ENCODE data around the gene SHTN1.
A peak's percentile ranks its signal among the peaks of the same experiment; 100 is the strongest.

SHTN1 gene, protein sequence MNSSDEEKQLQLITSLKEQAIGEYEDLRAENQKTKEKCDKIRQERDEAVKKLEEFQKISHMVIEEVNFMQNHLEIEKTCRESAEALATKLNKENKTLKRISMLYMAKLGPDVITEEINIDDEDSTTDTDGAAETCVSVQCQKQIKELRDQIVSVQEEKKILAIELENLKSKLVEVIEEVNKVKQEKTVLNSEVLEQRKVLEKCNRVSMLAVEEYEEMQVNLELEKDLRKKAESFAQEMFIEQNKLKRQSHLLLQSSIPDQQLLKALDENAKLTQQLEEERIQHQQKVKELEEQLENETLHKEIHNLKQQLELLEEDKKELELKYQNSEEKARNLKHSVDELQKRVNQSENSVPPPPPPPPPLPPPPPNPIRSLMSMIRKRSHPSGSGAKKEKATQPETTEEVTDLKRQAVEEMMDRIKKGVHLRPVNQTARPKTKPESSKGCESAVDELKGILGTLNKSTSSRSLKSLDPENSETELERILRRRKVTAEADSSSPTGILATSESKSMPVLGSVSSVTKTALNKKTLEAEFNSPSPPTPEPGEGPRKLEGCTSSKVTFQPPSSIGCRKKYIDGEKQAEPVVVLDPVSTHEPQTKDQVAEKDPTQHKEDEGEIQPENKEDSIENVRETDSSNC

DNA sequence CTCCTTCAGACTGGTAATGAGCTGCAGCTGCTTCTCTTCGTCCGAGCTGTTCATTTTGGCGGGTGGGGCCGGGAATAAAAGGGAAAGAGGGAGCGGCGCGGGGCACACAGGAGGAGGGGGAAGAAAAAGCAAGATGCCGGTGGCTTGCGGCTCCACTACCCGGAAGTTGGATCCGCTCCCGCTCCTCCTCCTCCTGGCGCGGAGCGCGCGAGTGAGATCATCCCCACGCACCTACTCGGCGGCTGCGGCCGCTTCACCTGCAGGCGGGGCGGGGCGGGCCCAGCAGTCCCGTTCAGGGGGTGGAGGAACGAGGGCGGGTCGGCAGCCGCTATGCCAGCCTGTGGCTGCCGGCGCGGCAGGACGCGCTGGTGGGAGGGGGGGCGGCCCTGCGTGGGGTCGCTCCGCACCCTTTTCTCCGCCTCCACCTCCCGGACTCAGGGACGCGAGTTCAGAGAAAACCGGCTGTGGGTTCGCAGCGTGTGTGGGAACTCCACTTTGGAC is at the start of gene SHTN1:
Gene SHTN1 (minus strand): TSS at position 162 of the 501 bp plus-strand sequence. CDS start 108 bp downstream, at position 54.
- peak; percentile 60 for DNase-seq

DNA sequence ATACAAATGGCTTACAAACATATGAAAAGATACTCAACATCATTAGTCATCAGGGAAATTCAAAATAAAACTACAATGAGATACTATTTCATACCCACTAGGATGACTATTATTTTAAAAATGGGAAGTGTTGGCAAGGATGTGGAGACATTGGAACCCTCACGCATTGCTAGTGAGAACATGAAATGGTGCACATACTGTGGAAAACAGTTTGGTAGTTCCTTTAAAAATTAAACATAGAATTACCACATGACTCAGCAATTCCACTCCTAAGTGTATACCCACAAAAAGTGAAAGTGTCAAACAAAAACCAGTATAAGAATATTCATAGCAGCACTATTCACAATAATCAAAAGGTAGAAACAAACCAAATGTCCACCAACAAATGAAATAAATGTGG is 48.5 kb upstream of the SHTN1 start:
- no peak for DNase-seq

DNA sequence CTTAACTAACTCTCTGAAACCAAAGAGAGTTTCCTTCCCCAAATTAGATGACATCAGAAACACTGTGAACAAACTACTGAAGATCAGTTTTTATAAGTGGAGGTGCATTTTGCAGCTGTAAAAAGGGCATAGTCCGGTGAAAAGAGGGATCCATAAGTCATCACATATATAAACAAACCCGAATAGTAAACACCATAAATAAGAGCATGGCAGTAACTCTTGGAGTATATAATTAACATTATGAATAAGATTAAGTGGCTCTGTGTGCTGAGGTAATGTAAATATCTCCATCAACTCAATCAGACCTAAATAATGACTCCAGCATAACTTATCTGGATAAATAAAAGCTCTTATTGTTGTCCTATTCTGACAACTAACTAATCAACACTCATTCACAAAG is 43.0 kb upstream of the SHTN1 start:
- DNase-seq: no peak

DNA sequence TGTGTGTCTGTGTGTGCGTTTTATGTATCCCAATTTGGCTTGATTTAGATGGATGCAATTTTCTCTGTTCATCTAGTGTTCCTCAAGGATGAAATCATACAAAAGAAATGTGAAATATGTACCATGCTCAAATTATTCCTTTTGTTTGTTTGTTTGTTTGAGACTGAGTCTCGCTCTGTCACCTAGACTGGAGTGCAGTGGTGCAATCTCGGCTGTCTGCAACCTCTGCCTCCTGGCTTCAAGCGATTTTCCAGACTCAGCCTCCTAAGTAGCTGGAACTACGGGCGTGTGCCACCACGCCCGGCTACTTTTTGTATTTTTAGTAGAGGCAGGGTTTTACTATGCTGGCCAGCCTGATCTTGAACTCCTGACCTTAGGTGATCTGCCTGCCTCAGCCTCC is 11.3 kb upstream of the SHTN1 start:
- no peak for DNase-seq

DNA sequence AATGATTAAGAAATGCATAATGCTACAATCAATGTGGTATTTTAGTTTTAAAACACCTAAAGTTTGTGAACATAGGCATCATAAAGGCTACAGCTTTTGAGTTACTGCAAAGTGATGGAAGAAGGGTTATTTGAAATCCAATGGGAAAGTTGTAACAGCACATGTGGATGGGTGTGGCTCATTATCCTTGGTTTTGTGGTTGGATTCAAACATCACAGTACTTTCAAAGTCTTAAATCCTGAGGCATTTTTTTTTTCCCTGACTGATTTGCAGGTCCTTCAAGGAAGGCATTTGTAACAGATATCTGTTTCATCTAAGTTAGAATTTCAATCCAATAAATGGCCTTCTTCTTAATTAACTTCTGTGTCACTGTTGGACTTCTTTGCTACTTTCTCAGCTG is 9.8 kb upstream of the SHTN1 start:
- no peak for DNase-seq

DNA sequence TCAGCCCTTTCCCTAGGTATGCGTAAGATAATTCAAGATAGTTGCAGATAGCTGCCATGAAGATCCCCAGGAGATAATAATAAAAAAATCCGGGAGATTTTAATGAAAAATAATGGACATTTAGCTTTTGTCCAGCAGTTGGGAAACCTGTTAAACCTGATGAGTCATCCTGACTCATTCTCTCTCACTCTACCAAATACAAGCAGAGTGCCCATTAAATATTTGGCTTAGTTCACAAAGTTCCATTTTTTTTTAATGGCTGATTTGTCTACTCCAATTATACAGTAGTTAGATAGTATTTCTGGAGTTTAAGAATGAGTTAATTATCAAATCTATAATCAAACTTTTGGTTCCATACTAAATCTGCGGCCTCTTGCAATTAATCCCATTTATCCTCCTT is 2.1 kb upstream of the SHTN1 start:
- DNase-seq: no peak

DNA sequence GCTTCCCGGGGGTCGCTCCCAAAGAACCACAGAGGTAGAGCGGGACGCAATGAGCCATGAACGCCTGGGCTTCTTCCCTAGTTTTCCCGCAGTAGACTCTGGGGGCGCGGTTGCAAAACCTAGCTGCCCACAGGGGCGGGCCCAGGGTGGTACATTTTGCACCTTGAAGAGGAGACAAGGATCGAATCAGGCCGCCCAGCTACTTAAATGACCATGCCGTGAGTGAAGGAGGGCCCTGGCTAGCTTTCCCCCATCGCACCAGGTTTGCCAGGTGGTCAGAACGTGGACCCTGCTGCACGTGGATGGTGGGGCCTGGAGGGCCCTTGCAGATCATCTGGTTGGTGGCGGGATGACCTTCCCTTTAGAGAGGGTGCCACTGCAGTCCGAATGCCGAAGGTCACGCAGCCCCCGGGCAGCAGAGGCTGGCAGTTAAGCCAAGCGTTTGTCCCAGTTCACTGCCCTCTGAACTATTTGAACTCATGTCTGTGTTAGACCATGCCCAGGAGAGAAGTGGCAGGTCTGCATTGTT is 604 bp upstream of the SHTN1 start:
- no peak for DNase-seq

DNA sequence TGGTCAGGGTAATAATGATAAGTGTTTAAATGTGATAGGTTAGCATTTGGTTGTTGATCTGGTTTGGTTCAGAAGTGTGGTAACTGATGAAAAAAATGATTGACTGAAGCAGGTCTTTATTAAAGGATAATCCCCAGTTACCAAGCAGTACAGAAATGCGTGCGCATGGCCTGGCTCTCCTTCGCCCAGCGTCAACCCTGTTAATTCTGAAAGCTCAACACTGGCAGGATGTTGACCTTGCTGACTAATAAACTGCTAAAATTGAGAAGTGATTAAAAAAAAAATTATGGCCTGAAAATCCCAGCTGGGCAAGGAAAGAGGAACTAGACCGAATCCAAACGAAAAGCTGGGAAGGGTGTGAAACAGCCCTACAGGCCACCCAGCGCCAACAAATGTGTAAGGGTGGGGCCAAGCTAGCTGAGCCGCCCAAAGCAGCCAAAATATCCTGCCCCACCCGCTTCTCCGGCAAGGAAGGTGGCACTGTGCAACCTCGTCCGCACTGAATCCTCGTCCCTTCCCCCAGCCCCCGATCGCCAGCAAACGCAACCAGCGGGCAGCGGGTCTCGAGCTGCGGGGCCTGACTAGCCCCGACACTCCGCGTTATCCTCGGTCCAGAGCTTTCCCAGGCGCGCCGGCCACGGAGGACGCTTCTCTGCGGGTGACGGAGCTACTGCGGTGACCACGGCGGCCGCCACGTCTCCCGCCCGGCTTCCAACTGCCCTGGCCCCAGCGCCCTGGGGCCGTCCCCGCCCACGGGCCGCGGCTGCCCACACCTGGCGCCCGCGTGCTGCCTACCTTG is 561 bp downstream of the SHTN1 start:
- peak; percentile 60 for DNase-seq

DNA sequence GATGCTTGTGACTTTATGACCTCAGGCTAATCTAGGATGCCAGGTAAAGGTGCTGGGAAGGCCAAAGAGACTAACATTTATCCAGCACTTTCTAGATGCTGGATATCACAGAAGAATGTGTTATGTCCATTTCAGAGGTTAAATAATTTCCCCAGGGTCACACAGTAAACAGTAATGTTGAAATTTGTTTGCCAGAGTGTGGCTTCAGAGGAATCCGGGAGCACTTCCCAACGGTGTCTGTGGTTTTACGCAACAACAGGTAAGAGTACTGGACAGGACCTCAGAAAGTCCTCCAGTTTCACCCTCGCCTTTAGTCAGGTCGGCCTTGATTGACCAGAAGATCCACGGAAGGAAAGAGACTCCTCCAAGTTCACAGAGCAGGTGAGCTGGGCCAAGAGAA is 1.7 kb downstream of the SHTN1 start:
- DNase-seq: no peak

DNA sequence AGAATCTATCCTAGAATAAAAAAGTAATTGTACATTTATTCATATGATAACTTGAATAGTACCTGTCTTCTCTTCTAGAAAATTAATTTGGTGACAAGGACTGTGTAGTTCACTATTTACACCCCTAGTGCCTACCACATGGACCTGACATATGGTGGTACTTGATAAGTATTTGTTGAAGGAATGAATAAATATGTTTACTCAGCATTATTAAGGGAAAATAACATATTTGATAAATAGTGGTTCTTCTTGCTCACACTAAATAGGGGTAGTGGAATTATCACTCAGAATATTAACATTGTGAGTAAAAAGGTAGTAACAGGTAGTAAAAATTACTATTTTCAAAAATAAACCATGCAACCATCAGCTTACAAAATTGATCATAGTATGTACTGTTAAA is 2.8 kb downstream of the SHTN1 start:
- DNase-seq: no peak

DNA sequence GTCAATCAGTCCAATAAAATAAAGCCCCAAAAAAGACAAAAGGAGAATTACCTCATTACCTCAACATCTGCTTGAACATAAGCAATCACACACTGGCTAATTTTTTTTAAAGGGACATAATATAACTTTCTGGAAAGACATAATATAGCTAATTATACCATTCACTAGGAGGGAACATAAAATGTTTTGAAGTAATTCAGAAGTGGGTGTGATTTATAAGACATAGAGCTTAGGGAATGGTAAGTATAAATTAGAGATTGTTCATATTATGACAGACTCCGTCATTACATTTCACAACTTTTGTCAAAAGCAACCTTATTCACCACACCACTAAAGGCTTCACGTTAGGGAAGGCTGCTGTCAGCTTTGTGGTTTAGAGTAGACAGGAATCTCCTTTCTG is 3.8 kb downstream of the SHTN1 start:
- no peak for DNase-seq

DNA sequence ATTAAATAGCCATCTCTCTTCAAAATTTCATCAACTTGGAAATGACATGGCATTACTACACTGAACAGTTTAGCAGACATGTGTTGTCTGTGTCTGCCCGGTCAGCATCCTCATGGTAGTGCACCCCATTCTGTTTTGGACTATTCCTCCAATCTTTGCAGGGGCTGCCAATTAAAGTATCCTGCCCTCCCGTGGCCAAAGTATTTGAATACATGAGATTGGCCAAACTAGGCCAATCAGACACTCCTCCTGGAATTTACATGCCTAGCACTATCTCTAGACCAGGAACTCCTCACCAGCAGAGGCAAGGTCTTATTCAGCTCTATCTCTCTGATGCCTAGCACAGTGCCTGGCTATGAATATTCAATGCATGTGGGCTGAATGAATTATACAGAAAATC is 4.4 kb downstream of the SHTN1 start:
- DNase-seq: no peak

DNA sequence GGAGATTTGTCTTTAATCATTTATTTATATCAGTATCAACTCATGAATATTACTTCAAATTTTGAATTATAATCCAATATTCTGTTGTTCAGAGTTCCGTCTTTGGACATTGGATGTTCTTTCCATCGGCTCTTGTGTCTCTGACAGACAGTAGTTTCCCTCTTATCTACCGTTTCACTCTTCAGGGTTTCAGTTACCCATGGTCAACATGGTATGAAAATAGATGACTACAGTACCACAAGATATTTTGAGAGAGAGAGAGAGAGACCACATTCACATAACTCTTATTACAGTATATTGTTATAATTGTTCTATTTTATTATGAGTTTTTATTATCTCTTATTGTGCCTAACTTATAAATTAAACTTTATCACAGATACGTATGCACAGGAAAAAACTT is 6.8 kb downstream of the SHTN1 start:
- DNase-seq: no peak

DNA sequence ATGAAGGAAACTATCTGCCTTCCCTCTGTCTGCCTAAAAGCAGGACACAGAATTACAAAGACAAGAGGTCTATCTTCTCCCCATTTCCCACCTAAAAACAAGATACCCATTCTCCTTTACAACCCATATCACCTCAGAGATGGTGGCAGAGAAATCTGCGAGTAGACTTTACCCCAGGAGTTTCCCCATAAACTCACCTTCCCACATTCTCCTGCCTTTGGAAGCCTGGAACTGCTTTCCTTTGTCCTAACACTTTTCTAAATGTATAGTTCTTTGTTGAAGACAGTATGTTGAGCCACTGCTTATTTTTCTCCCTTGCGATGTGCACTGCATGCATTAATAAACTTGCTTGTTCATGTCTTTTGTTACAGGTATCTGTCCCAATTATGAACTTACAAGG is 8.0 kb downstream of the SHTN1 start:
- DNase-seq: no peak

DNA sequence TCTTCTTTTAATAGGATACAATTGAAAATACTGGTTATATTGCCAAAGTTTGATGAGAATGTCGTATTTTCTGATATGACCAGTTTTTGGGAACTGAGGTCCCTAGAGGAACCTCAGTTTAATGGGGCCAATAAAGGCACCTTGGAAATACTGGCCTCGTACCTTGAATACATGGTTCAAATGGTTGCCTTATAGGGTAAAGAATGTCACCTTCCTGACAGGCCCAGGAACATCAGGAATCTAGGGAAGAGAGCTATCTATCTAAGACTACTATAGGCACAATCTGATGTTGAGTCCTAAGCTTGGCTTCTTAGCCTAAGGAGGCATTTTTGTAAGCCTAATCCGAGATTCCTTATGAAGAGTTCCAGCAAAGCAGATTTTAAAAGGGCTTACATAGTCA is 9.3 kb downstream of the SHTN1 start:
- DNase-seq: no peak

DNA sequence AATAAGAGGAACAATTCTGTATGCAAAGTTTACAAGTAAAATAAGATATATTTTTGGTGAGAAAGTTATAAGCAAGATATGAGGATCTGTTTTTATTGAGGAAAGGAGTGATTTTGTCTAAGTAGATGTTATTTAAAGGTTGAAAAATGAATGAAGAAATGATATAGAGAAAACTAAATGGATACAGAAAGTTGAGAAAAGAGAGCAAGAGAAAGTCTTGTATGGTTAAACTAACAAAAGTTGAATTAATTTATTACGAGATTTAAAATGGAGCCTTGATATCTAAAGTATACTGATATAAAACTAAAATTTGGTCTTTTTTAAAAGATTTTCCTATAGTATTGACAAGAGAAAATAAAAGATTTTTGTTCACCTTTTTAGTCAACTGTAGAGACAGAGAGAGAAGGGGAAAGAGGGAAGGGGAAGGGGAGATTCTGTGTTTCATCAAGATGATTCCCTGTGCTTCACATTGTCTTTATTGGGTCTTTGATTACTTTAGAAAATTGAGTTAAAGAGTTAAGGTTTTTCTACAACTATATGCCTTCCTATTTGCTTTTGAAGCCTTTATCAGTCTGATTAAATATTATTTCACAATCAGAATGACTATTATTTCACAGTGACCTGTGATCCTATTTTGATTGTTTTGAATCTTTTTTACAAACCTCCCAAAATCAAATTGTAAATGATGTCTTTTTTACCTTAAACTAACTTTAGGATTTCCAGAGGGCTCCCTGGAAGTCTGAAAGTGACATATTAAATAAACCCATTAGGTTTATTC is 10.7 kb downstream of the SHTN1 start:
- no peak for DNase-seq

DNA sequence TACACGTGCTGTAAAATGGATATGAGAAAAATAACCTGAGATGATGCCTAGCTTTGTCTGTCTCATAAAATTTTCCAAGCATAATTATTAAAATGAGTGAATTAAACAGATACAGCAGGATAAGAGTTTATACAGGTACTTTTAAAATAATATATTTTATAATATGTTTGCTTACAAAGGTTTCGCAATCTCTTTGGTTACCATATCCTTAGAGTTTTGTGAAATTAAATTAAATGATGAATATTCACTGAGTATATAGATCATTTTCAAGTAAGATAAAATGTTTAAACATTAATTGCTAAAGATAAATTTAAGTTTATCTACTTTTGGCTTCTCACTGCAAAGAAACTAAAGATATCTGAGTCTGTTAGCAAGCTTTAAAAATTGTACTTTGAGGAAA is 11.4 kb downstream of the SHTN1 start:
- no peak for DNase-seq

DNA sequence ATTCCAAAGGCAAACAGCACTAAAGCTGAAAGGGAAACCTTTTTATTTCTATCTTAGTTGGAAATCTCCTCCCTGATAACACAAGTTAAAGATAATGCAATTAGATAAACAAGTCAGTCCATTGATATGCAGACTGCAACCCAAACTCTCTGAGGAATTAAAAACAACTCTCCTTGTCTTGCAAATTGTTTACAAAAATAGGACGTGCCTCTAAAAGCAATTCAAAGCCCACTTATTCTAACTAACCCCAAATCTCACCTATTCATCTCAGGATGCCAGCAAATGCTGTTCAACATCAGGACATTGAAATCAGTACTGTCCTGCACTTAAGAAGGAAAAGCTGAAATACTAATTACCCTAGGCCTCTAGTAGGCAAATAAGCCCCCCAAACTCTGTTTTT is 12.8 kb downstream of the SHTN1 start:
- no peak for DNase-seq

DNA sequence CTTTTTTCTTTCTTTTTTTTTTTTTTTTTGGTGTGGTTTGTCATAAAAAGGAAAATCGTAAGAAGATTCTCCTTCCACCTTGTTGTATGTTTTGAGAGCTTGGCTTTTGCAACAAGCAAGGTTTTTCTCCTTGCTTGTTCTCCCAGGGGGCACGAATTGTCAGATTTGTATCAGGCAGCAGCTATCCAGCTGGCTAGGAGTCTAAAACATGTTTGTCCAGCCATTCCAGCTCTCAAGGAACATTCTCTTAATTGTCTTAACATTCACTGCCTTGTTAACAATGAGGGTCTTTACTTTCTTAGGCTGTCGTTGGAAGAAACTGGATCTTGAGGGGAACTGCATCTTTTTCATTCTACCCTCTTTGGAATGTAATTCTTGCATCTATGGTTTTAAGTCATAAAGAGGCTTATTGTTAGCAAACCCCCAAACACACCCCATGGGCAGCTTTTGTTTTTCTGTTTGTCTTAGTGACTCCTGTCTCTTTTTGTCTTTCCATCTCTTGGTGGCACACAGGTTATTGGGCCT is 14.6 kb downstream of the SHTN1 start:
- DNase-seq: no peak

DNA sequence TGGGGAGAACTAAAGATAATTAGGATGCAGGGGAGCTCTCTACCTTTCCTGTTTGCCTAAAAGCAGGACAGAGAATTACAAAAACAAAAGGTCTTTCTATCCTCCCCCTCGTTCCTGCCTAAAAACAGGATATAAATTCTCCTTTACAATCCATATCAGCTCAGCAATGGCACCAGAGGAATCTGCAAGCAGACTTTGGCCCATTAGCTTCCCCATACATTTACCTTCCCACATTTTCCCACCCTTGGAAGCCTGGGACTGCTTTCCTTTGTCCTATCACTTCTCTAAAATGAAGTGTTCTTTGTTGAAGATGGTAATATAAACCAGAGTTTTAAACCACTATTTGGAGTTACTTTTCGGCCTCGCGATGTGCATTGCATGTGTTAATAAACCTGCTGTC is 15.5 kb downstream of the SHTN1 start:
- DNase-seq: no peak

DNA sequence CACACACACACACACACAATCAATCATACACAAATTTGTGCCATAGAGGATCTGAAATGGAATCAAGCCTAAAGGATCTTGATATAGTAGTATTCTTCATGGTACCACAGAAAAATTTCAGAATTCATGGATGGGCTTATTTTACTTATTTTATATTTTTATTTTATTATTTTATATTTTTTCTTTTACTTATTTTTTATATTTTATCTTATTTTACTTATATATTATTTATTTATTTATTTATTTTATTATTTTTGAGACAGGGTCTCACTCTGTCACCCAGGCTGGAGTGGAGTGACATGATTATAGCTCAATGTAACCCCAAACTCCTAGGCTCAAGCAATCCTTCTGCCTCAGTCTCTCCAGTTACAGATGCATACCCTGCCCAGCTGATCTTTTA is 16.7 kb downstream of the SHTN1 start:
- DNase-seq: no peak

DNA sequence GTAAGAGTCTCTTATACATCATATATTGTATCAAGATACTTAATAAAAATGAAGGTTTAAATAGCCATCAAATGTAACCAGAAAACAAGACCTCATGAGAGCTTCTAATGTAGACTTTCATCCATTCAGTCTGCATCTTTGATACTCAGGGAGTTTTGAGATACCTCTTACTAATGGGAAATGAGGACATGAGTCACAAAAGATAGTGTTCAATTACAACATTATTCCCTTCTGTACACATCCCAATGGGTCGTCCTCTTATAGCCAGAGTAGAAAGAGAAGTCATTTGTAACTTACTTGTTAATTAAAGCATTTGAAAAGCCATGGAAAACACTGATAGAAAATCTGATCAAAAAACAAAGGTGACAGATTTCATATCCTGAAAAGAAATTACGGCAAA is 19.4 kb downstream of the SHTN1 start:
- DNase-seq: no peak
